Stimulated activated CD4-positive, alpha-beta T cell treated with anti-CD3 and anti-CD28 coated beads, Interleukin-2, amount 100 ng/mL, for 4 hours (primary cell): ENCODE measurements around the gene OR2AE1.

Experiments
- DNase-seq: peaks from one replicate; pipeline ENCODE4 v3.0.0-alpha.2; 2020; ENCODE audit warnings: low read depth

The OR2AE1 gene

GRCh38 chr7:99860281-99861127 is 16.3 kb downstream of the OR2AE1 start:
- DNase-seq = no peak

- DNase-seq = no peak
Observed at GRCh38 chr7:99855236-99855635, 21.6 kb downstream of the OR2AE1 start.

GRCh38 chr7:99848420-99849216 is 28.2 kb downstream of the OR2AE1 start:
- DNase-seq = no peak

- DNase-seq = no peak
Observed at GRCh38 chr7:99844328-99844727, 32.5 kb downstream of the OR2AE1 start.

GRCh38 chr7:99843808-99844207 is 33.0 kb downstream of the OR2AE1 start:
- DNase-seq = no peak

GRCh38 chr7:99842926-99843325 is 33.9 kb downstream of the OR2AE1 start:
- no peak for DNase-seq

GRCh38 chr7:99840136-99840869 is 36.5 kb downstream of the OR2AE1 start:
- no peak for DNase-seq

GRCh38 chr7:99839287-99840021 is 37.4 kb downstream of the OR2AE1 start:
- DNase-seq = no peak

- no peak for DNase-seq
Observed at GRCh38 chr7:99837649-99838361, 39.0 kb downstream of the OR2AE1 start.

- DNase-seq = no peak
Observed at GRCh38 chr7:99835189-99835588, 41.6 kb downstream of the OR2AE1 start.

GRCh38 chr7:99834382-99834781 is 42.5 kb downstream of the OR2AE1 start:
- DNase-seq = no peak

- DNase-seq = no peak
Observed at GRCh38 chr7:99833289-99833877, 43.5 kb downstream of the OR2AE1 start.

- DNase-seq = no peak
Observed at GRCh38 chr7:99831595-99831994, 45.2 kb downstream of the OR2AE1 start.

- DNase-seq = no peak
Observed at GRCh38 chr7:99829524-99830160, 47.2 kb downstream of the OR2AE1 start.

- DNase-seq = no peak
Observed at GRCh38 chr7:99828811-99829210, 48.0 kb downstream of the OR2AE1 start.

- no peak for DNase-seq
Observed at GRCh38 chr7:99827040-99827778, 49.6 kb downstream of the OR2AE1 start.
